GOT3 (cell line): Measurements from ENCODE around the gene ATXN7.
A peak's percentile ranks its signal among the peaks of the same experiment; 100 is the strongest.

ENCODE experiments used
- DNase-seq: peaks from one replicate; lab custom pipeline; 2025; ENCODE audit warnings: mixed read lengths; lab: John Stamatoyannopoulos, UW

Gene ATXN7

GRCh38 chr3:64019879-64020278 lies 156.2 kb downstream of the ATXN7 start:
- no peak for DNase-seq

GRCh38 chr3:64021922-64022321 lies 158.3 kb downstream of the ATXN7 start:
- DNase-seq = no peak

GRCh38 chr3:64022451-64023186 lies 159.0 kb downstream of the ATXN7 start:
- no peak for DNase-seq

- peak; percentile 49 for DNase-seq
Measured at GRCh38 chr3:64023187-64023860, 159.7 kb downstream of the ATXN7 start, which contains the start of gene PSMD6. Gene PSMD6, minus strand, starts transcription at chr3:64023494. Its CDS starts 75 bp downstream, at chr3:64023419.

GRCh38 chr3:64023861-64024223 lies 160.2 kb downstream of the ATXN7 start:
- DNase-seq = no peak

GRCh38 chr3:64026346-64026745 lies 162.7 kb downstream of the ATXN7 start:
- no peak for DNase-seq

- no peak for DNase-seq
Measured at GRCh38 chr3:64027658-64028057, 164.0 kb downstream of the ATXN7 start.

- no peak for DNase-seq
Measured at GRCh38 chr3:64028754-64029153, 165.1 kb downstream of the ATXN7 start.

- no peak for DNase-seq
Measured at GRCh38 chr3:64029287-64029686, 165.6 kb downstream of the ATXN7 start.

- DNase-seq = no peak
Measured at GRCh38 chr3:64030741-64031140, 167.1 kb downstream of the ATXN7 start.

GRCh38 chr3:64031540-64032508 lies 168.2 kb downstream of the ATXN7 start:
- no peak for DNase-seq

- DNase-seq = no peak
Measured at GRCh38 chr3:64033069-64033468, 169.4 kb downstream of the ATXN7 start.

- DNase-seq = no peak
Measured at GRCh38 chr3:64037084-64037483, 173.4 kb downstream of the ATXN7 start.

GRCh38 chr3:64038253-64038767 lies 174.6 kb downstream of the ATXN7 start:
- DNase-seq = no peak

- DNase-seq = no peak
Measured at GRCh38 chr3:64039332-64039731, 175.7 kb downstream of the ATXN7 start.

GRCh38 chr3:64039981-64040733 lies 176.5 kb downstream of the ATXN7 start:
- no peak for DNase-seq

- no peak for DNase-seq
Measured at GRCh38 chr3:64042952-64043351, 179.3 kb downstream of the ATXN7 start.

GRCh38 chr3:64046592-64046991 lies 182.9 kb downstream of the ATXN7 start:
- no peak for DNase-seq

- DNase-seq = no peak
Measured at GRCh38 chr3:64046996-64047594, 183.4 kb downstream of the ATXN7 start.

- no peak for DNase-seq
Measured at GRCh38 chr3:64047787-64048186, 184.1 kb downstream of the ATXN7 start.

- DNase-seq = no peak
Measured at GRCh38 chr3:64048631-64049061, 185.0 kb downstream of the ATXN7 start.
